Inflammatory macrophage (primary cell): ENCODE data around the gene BANP.
A peak's percentile ranks its signal among the peaks of the same experiment; 100 is the strongest.
"Not testable (repeated sequence)": the region's sequence is repeated elsewhere in the genome, so short reads cannot be mapped to it uniquely, and the experiment has no call there.

Experiments used
- DNase-seq, 2 donors: peaks; one replicate each; pipeline ENCODE4 v3.0.0-alpha.2; 2020 to 2022

Gene BANP

GRCh38 chr16:87996962-87997880 is 46.0 kb downstream of the BANP start:
- DNase-seq: no peak

GRCh38 chr16:87998184-87998793 is 47.1 kb downstream of the BANP start:
- not testable (repeated sequence) for DNase-seq

- not testable (repeated sequence) for DNase-seq
These were observed 47.8 kb downstream of the BANP start for GRCh38 chr16:87998992-87999391.

- DNase-seq: no peak
These were observed 51.0 kb downstream of the BANP start for GRCh38 chr16:88002211-88002610.

- DNase-seq: no peak
These were observed 51.5 kb downstream of the BANP start for GRCh38 chr16:88002749-88003148.

GRCh38 chr16:88003316-88003715 is 52.1 kb downstream of the BANP start:
- no peak for DNase-seq

- DNase-seq: no peak
These were observed 52.5 kb downstream of the BANP start for GRCh38 chr16:88003736-88004135.

GRCh38 chr16:88004391-88004790 is 53.2 kb downstream of the BANP start:
- no peak for DNase-seq

- DNase-seq: peak; percentile 82 to 83
These were observed 53.9 kb downstream of the BANP start for GRCh38 chr16:88005181-88005581.

GRCh38 chr16:88005968-88006367 is 54.7 kb downstream of the BANP start:
- DNase-seq: no peak

GRCh38 chr16:88007321-88007731 is 56.1 kb downstream of the BANP start:
- no peak for DNase-seq

- DNase-seq: no peak
These were observed 57.6 kb downstream of the BANP start for GRCh38 chr16:88008840-88009239.

- no peak for DNase-seq
These were observed 58.5 kb downstream of the BANP start for GRCh38 chr16:88009563-88010342.

GRCh38 chr16:88010343-88010967 is 59.2 kb downstream of the BANP start:
- no peak for DNase-seq

GRCh38 chr16:88010968-88011483 is 59.8 kb downstream of the BANP start:
- no peak for DNase-seq

- no peak for DNase-seq
These were observed 61.1 kb downstream of the BANP start for GRCh38 chr16:88012360-88012759.

GRCh38 chr16:88013091-88013609 is 61.9 kb downstream of the BANP start:
- DNase-seq: no peak

GRCh38 chr16:88013766-88014251 is 62.6 kb downstream of the BANP start:
- no peak for DNase-seq

- DNase-seq: no peak
These were observed 63.1 kb downstream of the BANP start for GRCh38 chr16:88014252-88014781.

GRCh38 chr16:88014954-88015805 is 63.9 kb downstream of the BANP start:
- DNase-seq: no peak

GRCh38 chr16:88015806-88016140 is 64.5 kb downstream of the BANP start:
- DNase-seq: no peak
